ENCODE results near the gene BCL6B.
"Not testable (repeated sequence)": the region's sequence is repeated elsewhere in the genome, so short reads cannot be mapped to it uniquely, and the experiment has no call there.

Gene BCL6B

GRCh38 chr17:7029096-7029495, 6.2 kb downstream of the BCL6B start:
- DNase-seq (ENCODE audit: low read depth), result no peak

DNA sequence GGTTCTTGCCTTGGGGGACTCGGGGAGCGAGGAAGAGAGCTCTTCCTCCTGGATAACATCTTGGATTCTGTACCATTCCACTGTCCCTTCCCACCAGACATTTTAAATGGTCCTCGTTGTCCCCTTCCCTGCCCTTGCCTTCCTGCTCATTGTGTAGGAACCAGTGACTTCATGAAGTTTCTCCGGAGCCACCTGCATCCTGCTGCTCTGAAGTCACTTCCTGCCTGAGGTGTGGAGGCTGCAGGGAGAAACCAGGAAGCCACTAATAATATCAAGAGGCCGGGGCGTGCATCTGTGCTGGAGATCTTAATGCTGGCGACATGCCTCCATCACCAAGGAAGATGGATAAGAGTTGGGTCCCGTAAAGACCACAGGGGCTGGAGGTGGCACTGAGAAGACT, 6.8 kb downstream of the BCL6B start:
- DNase-seq (ENCODE audit: low read depth), result no peak

GRCh38 chr17:7034955-7035590, 12.2 kb downstream of the BCL6B start:
- no peak for DNase-seq (ENCODE audit: low read depth)

DNA sequence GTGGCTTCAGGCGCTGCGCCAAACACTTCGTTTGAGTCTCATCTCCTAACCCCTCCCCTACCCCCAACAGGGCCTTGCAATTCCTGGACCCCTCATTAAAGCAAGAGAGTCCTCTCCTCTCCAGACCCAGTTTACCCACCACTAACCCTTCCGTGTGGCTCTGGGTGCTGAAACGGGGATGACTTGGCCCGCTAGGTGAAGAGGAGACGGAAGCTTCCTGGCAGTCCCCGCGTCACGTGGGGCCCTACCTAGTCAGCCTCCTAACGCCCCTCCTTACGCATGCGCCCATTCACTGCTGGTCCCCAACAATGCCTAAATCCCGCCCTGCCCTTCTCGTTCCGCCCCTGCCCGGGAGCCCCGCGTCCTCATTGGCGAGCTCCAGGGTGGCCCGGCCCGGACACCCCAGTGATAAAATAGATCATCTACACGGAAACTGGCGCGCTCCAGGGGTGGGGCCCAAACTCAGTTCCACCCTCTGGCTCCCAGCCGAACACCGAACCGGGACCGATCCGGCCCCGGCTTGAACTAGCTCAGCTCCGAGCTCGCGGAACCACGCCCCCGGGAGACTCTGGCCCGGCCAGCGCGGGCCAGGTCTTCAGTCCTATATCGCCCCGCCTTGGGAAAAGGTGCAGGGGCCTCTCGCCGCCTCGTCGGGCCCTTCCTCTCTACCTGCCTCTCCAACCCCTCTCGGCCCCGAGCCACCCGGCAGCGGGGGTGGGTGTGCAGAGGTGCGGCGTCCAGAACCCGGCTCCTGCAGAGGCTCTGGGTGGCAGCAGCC, 12.9 kb downstream of the BCL6B start, which contains the start of gene SLC16A13:
TSS of gene SLC16A13 (plus strand) at position 425 of the 778 bp plus-strand sequence. CDS start 368 bp downstream, outside the sequence.
- DNase-seq (ENCODE audit: low read depth), result peak; percentile 85

DNA sequence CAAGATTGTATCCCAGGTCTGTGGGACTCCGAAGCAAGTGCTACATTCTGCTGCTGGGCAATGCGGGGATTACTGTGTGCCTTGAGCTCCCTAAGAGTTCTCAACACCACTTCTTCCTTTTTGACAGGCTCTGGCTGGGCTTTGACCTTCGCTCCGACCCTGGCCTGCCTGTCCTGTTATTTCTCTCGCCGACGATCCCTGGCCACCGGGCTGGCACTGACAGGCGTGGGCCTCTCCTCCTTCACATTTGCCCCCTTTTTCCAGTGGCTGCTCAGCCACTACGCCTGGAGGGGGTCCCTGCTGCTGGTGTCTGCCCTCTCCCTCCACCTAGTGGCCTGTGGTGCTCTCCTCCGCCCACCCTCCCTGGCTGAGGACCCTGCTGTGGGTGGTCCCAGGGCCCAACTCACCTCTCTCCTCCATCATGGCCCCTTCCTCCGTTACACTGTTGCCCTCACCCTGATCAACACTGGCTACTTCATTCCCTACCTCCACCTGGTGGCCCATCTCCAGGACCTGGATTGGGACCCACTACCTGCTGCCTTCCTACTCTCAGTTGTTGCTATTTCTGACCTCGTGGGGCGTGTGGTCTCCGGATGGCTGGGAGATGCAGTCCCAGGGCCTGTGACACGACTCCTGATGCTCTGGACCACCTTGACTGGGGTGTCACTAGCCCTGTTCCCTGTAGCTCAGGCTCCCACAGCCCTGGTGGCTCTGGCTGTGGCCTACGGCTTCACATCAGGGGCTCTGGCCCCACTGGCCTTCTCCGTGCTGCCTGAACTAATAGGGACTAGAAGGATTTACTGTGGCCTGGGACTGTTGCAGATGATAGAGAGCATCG, 15.4 kb downstream of the BCL6B start:
- no peak for DNase-seq (ENCODE audit: low read depth)

- no peak for DNase-seq (ENCODE audit: low read depth)
These were observed 17.0 kb downstream of the BCL6B start for GRCh38 chr17:7039832-7040231.

DNA sequence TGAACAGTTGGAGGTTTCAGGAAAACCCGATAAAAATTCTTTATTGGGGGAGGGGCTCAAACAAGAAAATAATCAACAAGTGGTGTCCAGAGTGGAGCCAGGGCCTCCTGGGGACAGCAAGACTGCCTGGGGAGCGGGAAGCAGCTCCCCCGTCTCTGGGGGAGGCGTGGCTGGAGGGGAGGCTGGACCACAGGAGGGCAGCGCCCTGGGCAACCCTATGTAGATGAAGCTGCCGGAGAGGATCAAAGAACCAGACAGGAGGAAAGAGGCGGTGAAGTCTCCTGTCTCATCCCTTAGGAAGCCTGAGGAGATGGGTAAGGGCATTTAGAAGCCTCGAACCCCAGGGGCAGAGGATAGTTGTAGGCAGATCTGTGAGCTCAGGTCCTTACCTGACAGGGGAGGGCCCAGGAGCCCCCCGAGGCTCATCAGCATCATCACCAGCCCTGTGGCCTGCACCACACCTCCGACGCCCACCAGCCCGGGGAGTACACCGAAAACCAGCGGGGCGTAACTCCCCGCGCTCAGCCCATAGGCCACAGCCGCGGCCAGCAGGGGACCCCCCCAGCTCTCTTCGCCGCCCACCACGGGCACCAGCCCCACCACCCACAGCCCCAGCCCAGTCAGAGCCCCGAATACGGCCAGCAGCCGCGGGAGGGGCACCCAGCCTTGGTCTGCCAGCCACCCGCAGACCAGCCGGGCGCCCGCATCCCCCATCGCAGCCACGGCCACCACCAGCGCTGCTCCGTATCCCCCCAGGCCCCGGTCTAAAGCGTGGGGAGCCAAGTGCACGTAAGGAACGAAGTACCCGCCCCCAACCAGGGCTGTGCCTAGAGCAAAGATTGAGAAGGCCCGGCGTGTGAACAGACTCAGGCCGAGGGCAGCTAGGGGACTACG, 19.0 kb downstream of the BCL6B start:
- DNase-seq (ENCODE audit: low read depth), result no peak

GRCh38 chr17:7042501-7043181, 19.8 kb downstream of the BCL6B start:
- no peak for DNase-seq (ENCODE audit: low read depth)

- DNase-seq (ENCODE audit: low read depth), result no peak
These were observed 20.3 kb downstream of the BCL6B start for GRCh38 chr17:7043182-7043496.

- DNase-seq (ENCODE audit: low read depth), result no peak
These were observed 20.8 kb downstream of the BCL6B start, which contains the start of gene SLC16A11 for GRCh38 chr17:7043497-7044198. Gene SLC16A11 (minus strand): TSS chr17:7044092. CDS start chr17:7043513, 579 bp downstream.

GRCh38 chr17:7045492-7046126, 22.8 kb downstream of the BCL6B start:
- no peak for DNase-seq (ENCODE audit: low read depth)

GRCh38 chr17:7046127-7046724, 23.4 kb downstream of the BCL6B start:
- DNase-seq (ENCODE audit: low read depth), result no peak

GRCh38 chr17:7046725-7047397, 24.0 kb downstream of the BCL6B start:
- not testable (repeated sequence) for DNase-seq (ENCODE audit: low read depth)

DNA sequence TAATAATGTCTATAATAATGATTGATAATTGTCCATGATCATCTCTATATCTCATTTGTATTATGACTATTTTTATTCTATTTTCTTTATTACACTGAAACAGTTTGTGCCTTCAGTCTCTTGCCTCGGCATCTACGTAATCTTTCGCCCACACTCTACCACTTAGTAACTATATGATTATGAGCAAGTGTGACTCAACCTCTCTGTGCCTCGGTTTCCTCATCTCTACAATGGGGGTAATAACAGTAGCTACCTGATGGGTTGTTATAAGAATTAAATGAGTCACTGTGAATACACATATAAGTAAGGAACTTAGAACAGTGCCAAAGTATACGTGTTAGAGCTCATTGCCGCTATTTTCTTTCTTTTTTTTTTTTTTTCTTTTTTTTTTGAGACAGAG, 24.7 kb downstream of the BCL6B start:
- no peak for DNase-seq (ENCODE audit: low read depth)

DNA sequence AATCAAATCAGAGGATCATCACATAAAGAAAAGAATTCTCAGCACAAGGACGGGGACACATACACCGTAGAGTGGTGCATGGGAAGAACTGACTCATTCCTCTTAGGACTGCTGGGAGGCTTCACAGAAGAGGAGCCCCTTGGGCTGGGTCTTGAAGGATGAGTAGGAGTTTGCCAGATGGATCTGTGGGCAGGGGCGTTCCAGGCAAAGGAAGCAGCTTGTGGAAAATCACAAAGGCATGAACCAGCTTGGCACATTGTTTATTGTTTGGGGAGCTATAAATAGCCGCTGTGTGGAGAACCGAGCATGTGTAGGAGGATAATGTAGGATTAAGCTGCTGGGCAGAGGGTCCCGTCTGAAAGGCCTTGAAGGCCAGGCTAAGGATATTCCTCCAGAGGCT, 26.1 kb downstream of the BCL6B start:
- no peak for DNase-seq (ENCODE audit: low read depth)

DNA sequence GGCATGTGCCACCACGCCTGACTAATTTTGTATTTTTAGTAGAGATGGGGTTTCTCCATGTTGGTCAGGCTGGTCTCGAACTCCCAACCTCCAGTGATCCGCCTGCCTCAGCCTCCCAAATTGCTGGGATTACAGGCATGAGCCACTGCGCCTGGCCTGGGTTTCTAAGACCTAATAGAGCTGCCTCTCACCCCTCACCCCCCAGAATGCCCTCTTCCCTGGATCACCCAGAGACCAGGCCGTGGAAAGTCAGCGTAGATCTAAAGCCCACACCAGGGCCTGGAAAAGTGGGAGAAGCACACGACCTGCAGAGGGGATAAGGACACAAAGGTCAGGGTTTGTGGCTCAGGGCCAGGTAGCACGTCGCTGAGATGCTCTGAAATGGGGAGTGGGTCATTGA, 27.7 kb downstream of the BCL6B start:
- not testable (repeated sequence) for DNase-seq (ENCODE audit: low read depth)

DNA sequence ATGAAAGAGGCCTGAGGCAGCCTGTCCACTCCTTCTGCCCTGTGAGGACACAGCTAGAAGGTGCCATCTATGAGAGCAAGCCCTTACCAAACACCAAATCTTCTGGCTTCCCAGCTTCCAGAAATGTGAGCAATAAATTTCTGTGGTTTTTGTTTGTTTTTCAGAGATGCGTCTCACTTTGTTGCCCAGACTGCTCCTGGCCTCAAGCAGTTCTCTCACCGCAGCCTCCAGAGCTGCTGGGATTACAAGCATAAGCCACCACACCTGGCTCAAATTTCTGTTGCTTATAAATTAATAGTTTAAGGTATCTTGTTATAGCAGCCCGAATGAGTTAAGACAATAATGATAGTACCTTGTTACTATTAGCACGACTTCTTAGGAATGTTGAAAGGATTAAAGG, 33.5 kb downstream of the BCL6B start:
- no peak for DNase-seq (ENCODE audit: low read depth)

DNA sequence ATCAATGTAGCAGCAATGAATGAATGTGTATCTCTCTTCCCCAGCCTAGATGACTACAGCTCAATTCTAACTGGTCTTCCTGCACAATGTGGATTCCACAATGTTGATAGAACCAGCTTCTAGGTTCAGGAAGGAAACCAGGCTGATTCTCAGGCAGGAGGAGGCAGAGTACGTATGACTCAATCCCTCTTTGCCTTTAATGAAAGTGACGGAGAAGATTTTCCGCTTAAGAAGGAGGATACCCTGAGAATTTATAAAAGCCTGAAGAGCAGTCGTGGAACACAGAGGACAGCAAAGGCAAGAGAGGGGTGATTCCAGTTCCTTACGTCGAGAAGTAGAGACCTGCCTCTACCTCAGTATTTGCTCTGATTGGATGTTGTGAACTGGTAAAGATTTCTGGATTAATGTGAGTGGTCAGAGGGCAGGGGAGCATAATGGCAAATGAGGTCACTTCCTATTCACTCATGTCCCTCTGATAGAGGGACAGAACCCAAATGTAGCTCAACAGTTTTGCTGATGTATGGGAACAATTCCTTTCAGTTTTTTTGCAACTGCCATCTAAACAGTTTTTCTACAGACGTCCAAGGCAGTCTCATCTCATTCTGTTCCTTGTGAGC, 36.1 kb downstream of the BCL6B start:
- DNase-seq (ENCODE audit: low read depth), result no peak
